C4-2B (cell line): ENCODE measurements around the gene PKN2.

Experiments
- CTCF ChIP-seq: fragments of 450-650 bp; conservative IDR thresholded peaks from 2 replicates; pipeline ENCODE4 v1.5.1; 2017; ENCODE audit warnings: mild to moderate bottlenecking
- ZFX ChIP-seq: fragments of 450-650 bp; IDR thresholded peaks from 2 replicates; pipeline ENCODE4 v1.6.1; 2017

GRCh38 chr1:88685259-88685620, 1.2 kb downstream of the PKN2 start:
- TF ChIP-seq CTCF, result no peak
- TF ChIP-seq ZFX, result no peak
